ENCODE measurements around the gene GAPDH.
A peak's percentile ranks its signal among the peaks of the same experiment; 100 is the strongest.

The GAPDH gene

DNA sequence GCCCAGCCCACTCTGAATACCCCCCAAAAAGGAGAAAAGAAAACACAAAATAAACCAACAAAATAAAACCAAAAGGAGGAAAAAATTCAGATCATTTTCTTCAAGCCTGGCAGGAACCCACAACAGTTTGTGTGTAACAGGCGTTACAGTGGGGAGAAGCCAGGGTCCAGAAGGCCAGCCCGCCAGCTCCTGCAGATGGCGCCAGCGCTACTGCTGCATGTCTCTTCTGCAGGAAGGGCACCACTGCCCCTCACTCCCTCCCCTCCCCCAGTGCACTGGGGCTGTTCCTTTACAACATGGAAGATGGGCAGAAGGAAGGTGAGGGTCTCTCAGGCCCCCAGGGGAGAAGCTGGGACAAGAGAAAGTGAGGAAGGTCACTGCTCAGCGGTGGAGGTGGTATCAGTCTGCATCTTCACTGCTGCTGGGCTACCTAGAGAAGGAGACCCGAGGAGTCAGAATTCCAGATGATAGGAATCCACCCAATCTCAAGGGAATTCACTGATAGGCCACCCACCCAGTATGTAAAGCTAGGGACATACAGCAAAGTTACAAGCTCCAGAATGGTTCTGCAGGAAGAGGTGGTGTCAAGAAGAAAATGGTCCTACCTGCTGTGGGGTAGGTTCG, 36.1 kb downstream of the GAPDH start (continued):
- TF ChIP-seq, protein P1, sequence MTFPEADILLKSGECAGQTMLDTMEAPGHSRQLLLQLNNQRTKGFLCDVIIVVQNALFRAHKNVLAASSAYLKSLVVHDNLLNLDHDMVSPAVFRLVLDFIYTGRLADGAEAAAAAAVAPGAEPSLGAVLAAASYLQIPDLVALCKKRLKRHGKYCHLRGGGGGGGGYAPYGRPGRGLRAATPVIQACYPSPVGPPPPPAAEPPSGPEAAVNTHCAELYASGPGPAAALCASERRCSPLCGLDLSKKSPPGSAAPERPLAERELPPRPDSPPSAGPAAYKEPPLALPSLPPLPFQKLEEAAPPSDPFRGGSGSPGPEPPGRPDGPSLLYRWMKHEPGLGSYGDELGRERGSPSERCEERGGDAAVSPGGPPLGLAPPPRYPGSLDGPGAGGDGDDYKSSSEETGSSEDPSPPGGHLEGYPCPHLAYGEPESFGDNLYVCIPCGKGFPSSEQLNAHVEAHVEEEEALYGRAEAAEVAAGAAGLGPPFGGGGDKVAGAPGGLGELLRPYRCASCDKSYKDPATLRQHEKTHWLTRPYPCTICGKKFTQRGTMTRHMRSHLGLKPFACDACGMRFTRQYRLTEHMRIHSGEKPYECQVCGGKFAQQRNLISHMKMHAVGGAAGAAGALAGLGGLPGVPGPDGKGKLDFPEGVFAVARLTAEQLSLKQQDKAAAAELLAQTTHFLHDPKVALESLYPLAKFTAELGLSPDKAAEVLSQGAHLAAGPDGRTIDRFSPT (tag by site-specific recombination; IDR thresholded peaks at IDR 0.05), result no peak
- TF ChIP-seq IKZF3 (tag by site-specific recombination; IDR thresholded peaks at IDR 0.05) (0 out of 2 replicates have a peak, but pooled peaks have one; percentile 20), ZNF654 (tag by site-specific recombination; IDR thresholded peaks at IDR 0.05; ENCODE audit: low read depth) (peak; percentile 56), ZNF366 (tag by site-specific recombination; conservative IDR thresholded peaks at IDR 0.05) (peak; percentile 54), ZNF2 (tag by site-specific recombination; IDR thresholded peaks at IDR 0.05) (0 out of 2 replicates have a peak, but pooled peaks have one; percentile 50)

DNA sequence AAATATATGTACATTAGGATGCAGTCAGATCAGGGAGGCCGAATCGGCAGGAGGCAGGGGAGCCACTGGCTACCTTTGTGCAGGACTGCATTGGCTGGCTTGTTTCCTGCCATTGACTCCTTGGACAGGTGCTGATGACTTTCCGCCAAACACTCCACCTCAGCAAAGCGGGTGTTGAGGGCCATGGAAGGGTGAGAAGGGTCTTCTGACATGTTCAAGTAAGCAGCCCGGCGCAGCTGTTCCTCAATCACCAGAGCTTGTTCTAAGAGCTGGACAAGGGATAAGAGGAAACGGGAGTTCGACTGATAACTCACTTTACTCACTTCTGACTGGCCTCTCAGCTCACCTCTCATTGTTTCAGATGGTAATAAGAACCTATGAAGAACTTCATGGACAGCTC, 38.7 kb downstream of the GAPDH start:
- TF ChIP-seq ZNF610 (tag by site-specific recombination; IDR thresholded peaks at IDR 0.05; ENCODE audit: borderline replicate concordance) (no peak), ZNF560 (tag by site-specific recombination; IDR thresholded peaks at IDR 0.05; ENCODE audit: borderline replicate concordance) (no peak), SP2 (tag by site-specific recombination; IDR thresholded peaks at IDR 0.05) (no peak), ZSCAN16 (tag by site-specific recombination; IDR thresholded peaks at IDR 0.05) (no peak), ZNF311 (tag by site-specific recombination; IDR thresholded peaks at IDR 0.05; ENCODE audit: borderline replicate concordance) (no peak), SCRT2 (tag by site-specific recombination; IDR thresholded peaks at IDR 0.05) (no peak), ZSCAN23 (tag by site-specific recombination; IDR thresholded peaks at IDR 0.05) (no peak), ZNF112 (tag by site-specific recombination; IDR thresholded peaks at IDR 0.05) (no peak), ZNF677 (tag by site-specific recombination; IDR thresholded peaks at IDR 0.05) (no peak), ZNF768 (tag by site-specific recombination; IDR thresholded peaks at IDR 0.05) (no peak), ZSCAN30 (tag by site-specific recombination; IDR thresholded peaks at IDR 0.05) (no peak)
- TF ChIP-seq, protein P2, sequence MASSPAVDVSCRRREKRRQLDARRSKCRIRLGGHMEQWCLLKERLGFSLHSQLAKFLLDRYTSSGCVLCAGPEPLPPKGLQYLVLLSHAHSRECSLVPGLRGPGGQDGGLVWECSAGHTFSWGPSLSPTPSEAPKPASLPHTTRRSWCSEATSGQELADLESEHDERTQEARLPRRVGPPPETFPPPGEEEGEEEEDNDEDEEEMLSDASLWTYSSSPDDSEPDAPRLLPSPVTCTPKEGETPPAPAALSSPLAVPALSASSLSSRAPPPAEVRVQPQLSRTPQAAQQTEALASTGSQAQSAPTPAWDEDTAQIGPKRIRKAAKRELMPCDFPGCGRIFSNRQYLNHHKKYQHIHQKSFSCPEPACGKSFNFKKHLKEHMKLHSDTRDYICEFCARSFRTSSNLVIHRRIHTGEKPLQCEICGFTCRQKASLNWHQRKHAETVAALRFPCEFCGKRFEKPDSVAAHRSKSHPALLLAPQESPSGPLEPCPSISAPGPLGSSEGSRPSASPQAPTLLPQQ (tag by site-specific recombination; IDR thresholded peaks at IDR 0.05), result no peak
- Histone ChIP-seq H3K9me3 (ENCODE audit: control insufficient read depth, insufficient read depth, low read depth, low read length) (no peaks in the 10 kb centered on the region), H3K4me3 (ENCODE audit: low read depth, low read length) (no peak overlapping the region), H3K36me3 (ENCODE audit: control insufficient read depth in 2 of 2, insufficient read depth in 1 of 2, low read length in 2 of 2) (peaks cover 73 to 87% of the 10 kb centered on the region in 2 experiments), H3K27ac (ENCODE audit: extremely low read depth, low read depth, low read length) (no peak overlapping the region), H3K4me1 (ENCODE audit: control insufficient read depth, insufficient read depth, low read length) (peaks cover 2% of the 10 kb centered on the region; the same call in 1 of the 2 replicates)
- CTCF ChIA-PET, result interaction anchor here (0.7 to 1.3 kb wide), 5 partner anchors 10 to 30 kb away, joined by 3 to 7 read pairs (median 5); no protein-coding TSS in a partner anchor
- POLR2A ChIA-PET, result interaction anchor here (0.6 kb wide), 1 partner anchor 187 kb away, joined by 3 read pairs; no protein-coding TSS in a partner anchor

DNA sequence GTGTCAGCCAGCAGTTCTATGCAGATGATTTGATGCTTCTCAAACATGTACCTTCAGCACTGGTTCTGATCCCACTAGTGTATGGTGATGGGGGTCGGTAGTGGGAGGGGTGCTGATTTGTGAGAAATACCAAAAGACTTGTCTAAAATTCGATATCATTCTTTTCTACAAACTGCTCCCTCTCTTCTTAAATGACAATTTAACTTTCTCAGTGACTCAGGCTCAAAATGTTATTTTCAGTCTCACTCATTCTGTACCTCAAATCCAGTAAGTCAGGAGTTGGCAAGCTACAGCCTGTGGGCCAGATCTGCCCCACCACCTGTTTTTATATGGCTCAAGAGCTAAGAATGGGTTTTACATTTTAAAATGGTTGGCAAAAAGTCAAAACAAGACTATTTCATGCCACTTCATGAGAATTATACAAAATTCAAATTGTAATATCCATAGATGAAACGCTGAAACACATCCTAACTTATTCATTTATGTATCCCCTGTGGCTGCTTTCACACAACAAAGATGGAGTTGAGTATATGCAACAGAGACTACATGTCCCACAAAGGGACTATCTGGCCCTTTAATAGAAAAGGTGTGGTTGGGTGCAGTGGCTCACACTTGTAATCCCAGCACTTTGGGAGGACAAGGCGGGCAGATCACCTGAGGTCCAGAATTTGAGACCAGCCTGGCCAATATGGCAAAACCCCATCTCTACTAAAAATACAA, 40.4 kb downstream of the GAPDH start:
- ChIA-PET CTCF (interaction anchor here (1.0 kb wide), 1 partner anchor 110 kb away, joined by 4 read pairs; no protein-coding TSS in a partner anchor), POLR2A (no interaction called here)
- Histone ChIP-seq H3K36me3 (ENCODE audit: control insufficient read depth in 2 of 2, insufficient read depth in 1 of 2, low read length in 2 of 2) (peaks cover 83 to 95% of the 10 kb centered on the region in 2 experiments), H3K4me1 (ENCODE audit: control insufficient read depth, insufficient read depth, low read length) (no peaks in the 10 kb centered on the region; the same call in 1 of the 2 replicates), H3K9me3 (ENCODE audit: control insufficient read depth, insufficient read depth, low read depth, low read length) (no peaks in the 10 kb centered on the region), H3K27ac (ENCODE audit: extremely low read depth, low read depth, low read length) (no peak overlapping the region), H3K4me3 (ENCODE audit: low read depth, low read length) (no peak overlapping the region)
- TF ChIP-seq ZNF514 (tag by site-specific recombination; IDR thresholded peaks at IDR 0.05), result no peak
- no peak for TF ChIP-seq ZNF274 (IDR thresholded peaks at IDR 0.05; ENCODE audit: low read length)
- no peak for TF ChIP-seq ZNF274 (tag by site-specific recombination; IDR thresholded peaks at IDR 0.05; ENCODE audit: borderline replicate concordance)
- no peak for TF ChIP-seq GLI2 (tag by site-specific recombination; IDR thresholded peaks at IDR 0.05; ENCODE audit: borderline replicate concordance, low read depth)
